Osteocyte (in vitro differentiated cells): ENCODE measurements around the gene CNTNAP2. TPM values are rescaled to one million over a fixed set of nuclear protein-coding genes. Genes with fewer than 3 reads are reported as not detected.

Experiments used
- DNase-seq: peaks from one replicate; pipeline ENCODE4 v3.0.0; 2021; ENCODE audit warnings: mixed read lengths; ENCODE audit not compliant: unreplicated experiment; ENCODE audit errors: extremely low spot score
- H3K27ac Mint-ChIP-seq: one replicate; pipeline ENCODE4 v1.8.0; 2021; ENCODE audit warnings: mild to moderate bottlenecking, mixed read lengths; ENCODE audit not compliant: unreplicated experiment
- H3K27me3 Mint-ChIP-seq: one replicate; pipeline ENCODE4 v1.8.0; 2021; ENCODE audit warnings: mixed read lengths; ENCODE audit not compliant: unreplicated experiment
- H3K36me3 Mint-ChIP-seq: one replicate; pipeline ENCODE4 v1.8.0; 2021; ENCODE audit warnings: mixed read lengths; ENCODE audit not compliant: unreplicated experiment
- H3K4me1 Mint-ChIP-seq: one replicate; pipeline ENCODE4 v1.8.0; 2021; ENCODE audit warnings: mixed read lengths; ENCODE audit not compliant: unreplicated experiment
- H3K4me3 Mint-ChIP-seq: one replicate; pipeline ENCODE4 v1.8.0; 2021; ENCODE audit warnings: mild to moderate bottlenecking, moderate library complexity, mixed read lengths; ENCODE audit not compliant: unreplicated experiment
- H3K9me3 Mint-ChIP-seq: one replicate; pipeline ENCODE4 v1.8.0; 2021; ENCODE audit warnings: mixed read lengths; ENCODE audit not compliant: unreplicated experiment
- CTCF ChIP-seq: fragments of 200-600 bp; sonication (generic); IDR thresholded peaks from 2 replicates; pipeline ENCODE4 v1.5.0; 2021; ENCODE audit warnings: antibody characterized with exemption, mild to moderate bottlenecking, moderate library complexity
- total RNA-seq: library from RNA; stranded (reverse); gene quantifications from 2 replicates; pipeline ENCODE4 v1.2.1, GENCODE V29; 2021

Gene CNTNAP2
- total RNA-seq, 1 donor from 2014 or later, result 1.4 TPM

DNA sequence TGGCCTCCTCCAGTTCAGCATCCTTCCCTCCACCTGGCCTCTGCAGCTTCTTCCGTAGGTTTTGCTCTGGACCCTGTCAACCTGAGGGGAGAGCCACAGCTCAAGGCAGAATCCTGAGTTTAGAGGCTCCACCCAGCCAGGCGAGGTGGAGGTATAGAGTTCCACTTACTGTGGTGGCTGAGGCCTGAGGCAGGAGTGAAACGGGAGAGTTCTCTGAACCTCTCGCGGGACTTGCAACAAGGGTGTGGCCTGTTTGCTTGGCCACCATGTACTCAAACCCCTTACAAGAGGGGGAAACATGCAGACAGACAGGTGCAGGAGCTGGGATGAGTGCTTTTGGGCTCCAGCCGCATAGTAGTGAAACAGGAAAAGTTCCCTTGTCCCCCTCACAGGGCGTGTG lies 2320.0 kb downstream of the CNTNAP2 start:
- H3K4me3 Mint-ChIP-seq, result no peak overlapping the region
- TF ChIP-seq CTCF, result no peak
- no peak overlapping the region for H3K27ac Mint-ChIP-seq
- DNase-seq, result no peak
- no peaks in the 10 kb centered on the region for H3K36me3 Mint-ChIP-seq
- H3K4me1 Mint-ChIP-seq, result no peaks in the 10 kb centered on the region
- H3K9me3 Mint-ChIP-seq, result no peaks in the 10 kb centered on the region
- no peaks in the 10 kb centered on the region for H3K27me3 Mint-ChIP-seq

DNA sequence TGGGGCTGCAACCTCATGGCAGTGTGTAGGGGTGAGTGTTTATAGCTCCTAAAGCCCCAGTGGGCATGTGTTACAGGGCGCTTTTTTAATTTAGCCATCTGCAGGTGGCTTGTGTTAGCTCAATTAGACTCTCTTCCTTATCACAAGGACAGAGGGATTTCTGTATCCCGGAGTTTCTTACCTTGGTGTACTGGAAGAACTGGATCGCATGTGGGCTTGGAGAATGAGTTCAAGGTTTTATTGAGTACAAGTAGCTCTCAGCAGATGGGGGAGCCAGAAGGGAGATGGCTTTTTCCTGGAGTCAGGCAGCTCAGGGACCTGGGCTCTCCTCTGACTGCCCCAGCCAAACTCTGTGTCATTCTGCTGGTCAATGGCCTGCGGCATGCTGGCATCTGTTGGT lies 2320.4 kb downstream of the CNTNAP2 start:
- no peak for TF ChIP-seq CTCF
- H3K27ac Mint-ChIP-seq, result no peak overlapping the region

DNA sequence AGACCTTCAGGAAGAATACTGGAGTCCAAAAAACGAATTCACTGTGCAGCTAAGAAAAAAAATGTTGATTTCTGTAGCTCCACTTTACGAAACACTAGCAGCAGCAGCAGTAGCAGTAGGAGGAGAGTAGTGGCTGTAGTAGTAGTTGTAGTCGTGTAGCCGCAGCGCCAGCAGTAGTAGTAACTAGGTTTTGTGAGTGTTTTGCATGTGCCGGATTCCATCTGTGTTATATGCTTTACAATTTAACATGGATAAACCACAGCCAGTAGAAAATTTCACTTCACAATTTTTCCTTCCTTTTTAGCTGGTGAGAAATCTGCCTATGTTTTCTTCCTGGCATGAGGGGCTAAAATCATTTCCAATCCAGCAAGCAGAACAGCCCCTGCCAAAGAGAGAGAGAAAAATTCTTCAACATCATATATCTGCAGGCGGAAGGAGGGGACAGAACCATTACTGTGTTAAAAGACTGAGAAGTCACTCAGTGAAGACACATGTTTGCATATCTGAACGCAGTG lies 2325.6 kb downstream of the CNTNAP2 start:
- no peak for TF ChIP-seq CTCF
- no peaks in the 10 kb centered on the region for H3K27me3 Mint-ChIP-seq
- no peak for DNase-seq
- peaks cover 9% of the 10 kb centered on the region for H3K9me3 Mint-ChIP-seq
- H3K4me3 Mint-ChIP-seq, result no peak overlapping the region
- no peak overlapping the region for H3K27ac Mint-ChIP-seq
- no peaks in the 10 kb centered on the region for H3K4me1 Mint-ChIP-seq
- no peaks in the 10 kb centered on the region for H3K36me3 Mint-ChIP-seq

More for the DNA sequence above, 2320.4 kb downstream of the CNTNAP2 start:
- Mint-ChIP-seq H3K4me3 (no peak overlapping the region), H3K9me3 (no peaks in the 10 kb centered on the region), H3K36me3 (no peaks in the 10 kb centered on the region), H3K4me1 (no peaks in the 10 kb centered on the region), H3K27me3 (no peaks in the 10 kb centered on the region)
- DNase-seq, result no peak

DNA sequence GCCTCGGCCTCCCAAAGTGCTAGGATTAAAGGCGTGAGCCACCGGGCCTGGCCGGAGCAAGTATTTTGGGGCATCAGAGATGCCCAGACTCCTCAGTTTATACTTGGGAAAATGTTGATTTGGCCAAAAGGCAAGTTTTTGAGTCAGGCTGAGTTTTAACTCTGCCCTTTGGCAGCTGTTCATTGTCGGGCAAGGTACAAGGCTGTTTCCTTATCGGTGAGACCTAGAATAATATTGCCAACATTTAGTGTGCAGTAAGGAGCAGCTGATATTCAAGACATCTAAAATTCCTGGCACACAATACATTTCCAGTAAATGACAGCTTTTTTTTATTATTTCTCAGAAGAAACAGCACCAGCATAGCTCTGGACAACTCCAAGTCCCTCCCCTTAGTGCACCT lies 2326.3 kb downstream of the CNTNAP2 start:
- Mint-ChIP-seq H3K27ac (no peak overlapping the region), H3K4me3 (no peak overlapping the region)

More for the DNA sequence above, 2326.3 kb downstream of the CNTNAP2 start:
- H3K9me3 Mint-ChIP-seq, result peaks cover 9% of the 10 kb centered on the region
- H3K36me3 Mint-ChIP-seq, result no peaks in the 10 kb centered on the region
- no peaks in the 10 kb centered on the region for H3K4me1 Mint-ChIP-seq
- H3K27me3 Mint-ChIP-seq, result no peaks in the 10 kb centered on the region
- TF ChIP-seq CTCF, result no peak
- DNase-seq, result no peak
